ENCODE measurements around the gene PLA2G15. TPM values are rescaled to one million over a fixed set of nuclear protein-coding genes. Genes with fewer than 3 reads are reported as not detected.

PLA2G15 gene
- total and polyA plus RNA-seq, 2 of the 13 experiments (the other 11 are each of a cell fraction or from before 2014, with no cell fraction given) = 14.4 to 23.7 TPM

- TF ChIP-seq SRSF1 (optimal IDR thresholded peaks at IDR 0.05; ENCODE audit: low read depth, low read length) = no peak
These were observed 22.1 kb upstream of the PLA2G15 start (continued) for GRCh38 chr16:68223072-68223471.

GRCh38 chr16:68226116-68226515, 19.1 kb upstream of the PLA2G15 start:
- CTCF ChIA-PET (ENCODE audit: low intra/inter-chr PET ratio, low total read pairs) = no interaction called here
- BruUV-seq (replicated peaks) = no TSS peak
- H3K4me1 ChIP-seq (ENCODE audit: insufficient read depth, low read length) = peaks cover 25% of the 10 kb centered on the region
- H3K36me3 ChIP-seq (replicated peaks in 1 of 2; ENCODE audit: control insufficient read depth in 1 of 2, insufficient read depth in 2 of 2, low read length in 2 of 2) = peaks cover 25 to 75% of the 10 kb centered on the region in 2 experiments
- ATAC-seq (no peak), DNase-seq (ENCODE audit: low spot score) (no peak), FAIRE-seq (no peak)
- H3K9ac ChIP-seq (ENCODE audit: insufficient read depth, low read depth, low read length) = no peak overlapping the region
- TF ChIP-seq PCBP2 (optimal IDR thresholded peaks at IDR 0.05; ENCODE audit: low read depth, low read length, poor library complexity, severe bottlenecking) (no peak), CHCHD3 (CRISPR knock-in tag; IDR thresholded peaks at IDR 0.05) (no peak), CBX5 (CRISPR knock-in tag; IDR thresholded peaks at IDR 0.05; ENCODE audit: borderline replicate concordance) (no peak), ZNF547 (CRISPR knock-in tag; IDR thresholded peaks at IDR 0.05) (no peak), NFATC3 (CRISPR knock-in tag; IDR thresholded peaks at IDR 0.05) (no peak), NR0B2 (CRISPR knock-in tag; IDR thresholded peaks at IDR 0.05) (0 out of 2 replicates have a peak, but pooled peaks have one; percentile 29), ZNF609 (CRISPR knock-in tag; IDR thresholded peaks at IDR 0.05; ENCODE audit: borderline replicate concordance) (no peak), POLR2AphosphoS5 (IDR thresholded peaks at IDR 0.05; ENCODE audit: low read depth, low read length) (0 out of 2 replicates have a peak, but pooled peaks have one; percentile 20), RBM22 (optimal IDR thresholded peaks at IDR 0.05; ENCODE audit: low read length) (peak; percentile 54), MEF2D (CRISPR knock-in tag; IDR thresholded peaks at IDR 0.05) (no peak), ZNF121 (CRISPR knock-in tag; IDR thresholded peaks at IDR 0.05) (no peak), ZNF253 (CRISPR knock-in tag; IDR thresholded peaks at IDR 0.05; ENCODE audit: borderline replicate concordance) (no peak), MAZ (IDR thresholded peaks at IDR 0.05; ENCODE audit: borderline replicate concordance, low read depth, low read length) (no peak), MAZ (CRISPR knock-in tag; IDR thresholded peaks at IDR 0.05; ENCODE audit: low read depth) (no peak)
- no peak overlapping the region for H2AFZ ChIP-seq (ENCODE audit: low read length)
- in situ Hi-C loops (cut with HindIII; ENCODE audit: extremely low pct_ligation_motif_present, low pct_unique_long_range_greater_than_20kb) (no loop called here), intact Hi-C loops (cut with micrococcal nuclease; ENCODE audit: unreplicated experiment) (loop anchor here (5.0 kb wide), 1 partner anchor 34 kb away; no protein-coding TSS in a partner anchor)
- no peaks in the 10 kb centered on the region for H3K79me2 ChIP-seq (ENCODE audit: insufficient read depth, low read length)
- peak overlapping the region; percentile 7 for H3K27ac ChIP-seq (ENCODE audit: extremely low read length, insufficient read depth, low read length)
- POLR2A ChIA-PET = interaction anchor here (1.1 to 3.1 kb wide), 2 partner anchors 11 to 32 kb away, joined by 3 to 24 read pairs; partner anchors contain the start of gene ESRP2
- H4K20me1 ChIP-seq (ENCODE audit: insufficient read depth, low read length) = peaks cover 18% of the 10 kb centered on the region
- WGBS (ENCODE audit: low lambda C conversion rate) = 99% methylated on average over 4 of the region's 4 CpGs
- no peaks in the 10 kb centered on the region for H3K9me3 ChIP-seq (ENCODE audit: low read length)
- H3K4me3 ChIP-seq (replicated peaks in 1 of 3; ENCODE audit: insufficient read depth in 1 of 3, low read depth in 2 of 3, low read length in 3 of 3) = no peak overlapping the region
- H3K4me2 ChIP-seq (ENCODE audit: low read depth, low read length) = no peak overlapping the region
- no peaks in the 10 kb centered on the region for H3K27me3 ChIP-seq (ENCODE audit: control insufficient read depth in 1 of 2, insufficient read depth in 2 of 2, low read length in 2 of 2)

Data from HepG2 (cell line).